SIG-M5 (cell line): ENCODE measurements around the gene PTPN1.

Experiments used
- DNase-seq: peaks from one replicate; lab custom pipeline; 2025; lab: John Stamatoyannopoulos, UW

Gene PTPN1

DNA sequence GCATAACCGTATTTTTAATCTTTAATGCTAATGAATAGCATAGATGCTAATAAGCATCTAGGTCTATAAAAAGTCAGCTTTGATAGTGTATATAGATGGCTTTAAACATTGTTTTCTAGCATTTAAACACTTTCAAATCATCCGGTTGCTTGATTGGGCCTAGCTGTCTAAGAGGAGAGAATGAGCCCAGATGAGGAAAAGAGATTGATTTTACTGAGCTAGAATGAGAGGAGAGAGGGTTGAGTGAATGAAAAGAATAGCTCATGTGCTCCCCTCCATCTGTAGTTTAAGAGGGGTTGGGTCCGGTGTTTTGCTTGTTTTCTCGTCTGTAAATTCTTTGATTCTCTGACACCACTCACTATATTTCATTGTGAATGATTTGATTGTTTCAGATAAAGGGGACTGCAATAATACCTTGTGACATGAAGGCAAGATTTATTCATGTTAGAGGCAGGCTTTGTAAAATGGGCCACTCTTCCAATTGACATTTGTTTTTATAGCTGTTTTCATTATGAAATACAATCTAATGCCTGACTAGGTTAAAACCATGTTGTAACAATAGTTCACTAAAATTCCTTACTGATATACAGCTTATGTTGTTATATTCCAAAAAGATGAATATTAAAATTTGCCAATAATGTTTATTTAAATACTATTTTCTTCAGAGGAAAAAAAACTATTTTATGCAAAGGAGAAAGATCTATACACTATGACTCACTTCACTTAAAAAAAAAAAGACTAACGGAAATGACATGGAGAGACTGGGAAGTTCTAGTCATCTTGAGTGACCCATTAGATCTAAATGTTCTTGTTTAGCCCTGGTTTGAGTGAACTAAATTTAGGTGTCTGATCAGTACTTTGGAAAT, 3.2 kb downstream of the PTPN1 start:
- no peak for DNase-seq

DNA sequence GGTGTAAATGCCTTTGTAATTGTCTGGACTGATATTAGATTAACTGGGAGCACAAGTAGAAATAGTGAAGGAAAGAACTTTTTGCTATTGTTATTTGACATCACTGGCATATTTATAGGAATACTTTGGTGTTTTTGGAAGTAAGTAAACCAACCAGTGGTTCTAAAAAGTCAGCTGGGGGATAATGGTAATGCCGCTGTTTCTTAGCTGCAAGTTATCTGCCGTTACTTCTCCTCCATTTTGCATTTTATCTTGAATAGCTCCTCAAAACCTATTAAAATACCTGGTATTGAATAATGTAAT, 3.8 kb downstream of the PTPN1 start:
- DNase-seq: no peak

DNA sequence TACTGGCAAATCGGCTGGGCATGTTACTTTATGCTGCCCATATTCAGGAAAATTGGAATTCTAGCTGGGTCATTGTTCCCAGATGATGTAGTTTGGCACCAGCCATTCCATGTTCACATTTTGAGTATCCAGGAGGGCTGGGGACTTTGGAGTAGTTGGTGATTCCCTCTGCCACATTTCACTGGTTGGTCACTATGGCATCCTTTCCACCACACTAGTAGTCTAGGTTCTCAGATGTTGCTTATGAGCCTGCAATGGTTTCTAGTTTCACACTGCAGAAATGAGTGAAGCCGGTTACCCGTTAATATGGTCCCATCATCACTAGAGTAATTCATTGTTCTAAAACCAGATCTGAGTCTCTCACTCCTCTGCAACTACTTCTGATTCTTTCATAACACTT, 4.6 kb downstream of the PTPN1 start:
- DNase-seq: no peak

DNA sequence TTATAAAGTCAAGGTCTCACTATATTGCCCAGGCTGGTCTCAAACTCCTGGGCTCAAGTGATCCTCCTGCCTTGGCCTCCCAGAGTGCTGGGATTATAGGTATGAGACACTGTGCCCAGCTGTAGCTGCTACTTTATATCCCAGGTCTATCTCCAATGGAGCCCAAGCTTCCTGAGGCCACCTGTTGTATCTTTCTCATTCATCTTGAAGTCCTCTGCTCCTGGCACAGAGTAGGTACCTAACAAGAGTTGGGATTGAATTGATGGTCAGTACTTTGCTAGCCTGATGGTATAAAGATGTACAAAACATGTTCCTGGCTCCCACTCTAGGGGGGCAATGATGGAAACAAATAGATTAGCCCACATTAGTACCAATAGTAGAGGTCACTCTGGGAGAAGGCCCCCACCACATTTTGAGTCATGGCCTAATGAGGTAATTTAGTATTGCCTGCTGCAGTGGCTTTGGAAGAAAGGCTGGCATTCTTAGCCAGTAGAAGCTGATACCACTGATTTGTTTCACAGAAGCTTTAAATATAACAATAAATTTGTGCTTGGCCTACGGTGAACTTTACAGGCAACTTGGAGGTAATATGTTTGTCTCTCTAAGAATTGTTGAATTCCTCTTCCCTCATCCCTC, 5.4 kb downstream of the PTPN1 start:
- DNase-seq: no peak

DNA sequence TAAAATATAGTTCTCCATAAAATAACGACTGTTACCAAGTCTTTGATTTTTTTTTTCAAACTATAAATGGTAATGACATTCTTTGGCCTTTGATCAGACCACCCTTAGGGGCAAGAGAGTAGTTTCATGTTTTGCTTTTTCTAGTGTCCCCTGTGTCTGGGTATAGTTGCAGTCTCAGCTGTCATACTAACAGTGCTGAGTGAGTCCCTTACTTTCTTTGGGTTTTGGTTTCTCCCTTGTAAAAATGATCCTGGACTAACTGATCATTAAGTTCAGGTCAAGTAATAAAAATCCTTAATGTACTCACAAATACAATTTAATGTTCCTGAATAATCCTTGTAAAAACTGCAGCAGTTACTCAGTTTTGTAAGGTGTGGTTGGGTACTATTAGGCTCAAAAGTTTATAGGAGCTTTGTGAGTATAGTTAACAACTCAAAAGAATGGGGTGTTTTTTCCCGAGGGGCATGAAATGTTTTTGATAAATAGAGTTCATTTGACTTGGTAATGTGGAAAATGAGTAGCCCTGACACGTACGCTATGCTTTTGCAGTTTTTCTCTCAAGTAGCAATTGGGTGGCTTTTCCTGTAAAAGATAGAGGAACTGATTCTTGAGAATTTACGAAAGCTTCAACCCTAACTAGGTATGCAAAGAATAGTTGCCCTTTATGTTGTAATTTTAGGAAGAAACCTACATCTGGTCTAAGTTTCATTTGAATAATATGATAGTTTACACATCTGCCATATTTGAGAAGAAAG, 6.2 kb downstream of the PTPN1 start:
- DNase-seq: peak; percentile 71

DNA sequence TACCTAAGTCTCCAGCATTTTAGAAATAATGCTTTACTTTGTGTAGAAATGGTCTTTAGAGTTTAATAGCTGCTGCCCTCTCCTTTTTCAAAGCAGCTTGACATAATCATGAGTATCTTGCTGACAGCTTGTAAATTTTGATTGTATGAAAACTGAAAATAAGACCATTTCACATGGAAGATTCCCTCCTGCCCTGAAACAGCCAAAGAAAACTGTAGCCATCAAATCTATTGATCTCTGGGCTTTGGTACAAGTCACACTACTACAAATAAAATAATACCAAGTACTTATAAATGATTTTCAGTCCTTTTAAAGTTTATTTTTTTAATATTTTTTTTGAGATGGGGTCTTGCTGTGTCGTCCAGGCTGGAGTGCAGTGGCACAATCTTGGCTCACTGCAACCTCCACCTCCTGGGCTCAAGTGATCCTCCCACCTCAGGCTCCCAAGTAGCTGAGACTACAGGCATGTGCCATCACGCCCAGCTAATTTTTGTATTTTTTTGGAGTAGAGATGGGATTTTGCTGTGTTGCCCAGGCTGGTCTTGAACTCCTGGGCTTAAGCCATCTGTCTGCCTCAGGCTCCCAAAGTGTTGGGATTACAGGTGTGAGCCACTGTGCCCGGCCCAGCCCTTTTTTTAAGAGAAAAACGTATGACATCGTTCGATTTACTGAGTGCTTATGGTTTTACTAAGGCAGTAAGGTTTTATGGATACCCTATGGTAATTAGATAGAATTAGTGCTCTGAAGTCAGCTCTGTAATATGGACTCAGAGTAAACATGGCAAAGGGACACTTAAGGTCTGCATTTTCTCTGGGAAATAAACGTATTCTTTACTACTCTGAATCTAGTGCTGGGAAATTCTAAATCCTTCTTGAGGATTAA, 7.0 kb downstream of the PTPN1 start:
- DNase-seq: no peak

DNA sequence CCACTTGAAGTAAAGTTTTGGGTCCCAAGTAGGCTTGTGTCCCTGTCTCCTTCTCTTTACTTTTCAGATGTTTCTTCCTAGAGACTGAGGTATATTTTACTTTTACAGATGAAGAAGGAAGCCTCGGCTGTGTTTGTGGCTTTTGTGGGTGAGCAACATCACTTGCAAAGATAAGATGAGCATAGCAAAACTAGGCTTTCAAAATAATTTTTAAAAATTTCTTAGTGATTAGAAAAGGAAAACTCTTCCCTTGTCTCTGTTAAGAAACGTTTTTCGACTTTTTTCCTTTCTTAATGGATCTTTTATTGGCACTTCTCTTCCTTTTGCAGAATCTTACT, 7.6 kb downstream of the PTPN1 start:
- DNase-seq: no peak

DNA sequence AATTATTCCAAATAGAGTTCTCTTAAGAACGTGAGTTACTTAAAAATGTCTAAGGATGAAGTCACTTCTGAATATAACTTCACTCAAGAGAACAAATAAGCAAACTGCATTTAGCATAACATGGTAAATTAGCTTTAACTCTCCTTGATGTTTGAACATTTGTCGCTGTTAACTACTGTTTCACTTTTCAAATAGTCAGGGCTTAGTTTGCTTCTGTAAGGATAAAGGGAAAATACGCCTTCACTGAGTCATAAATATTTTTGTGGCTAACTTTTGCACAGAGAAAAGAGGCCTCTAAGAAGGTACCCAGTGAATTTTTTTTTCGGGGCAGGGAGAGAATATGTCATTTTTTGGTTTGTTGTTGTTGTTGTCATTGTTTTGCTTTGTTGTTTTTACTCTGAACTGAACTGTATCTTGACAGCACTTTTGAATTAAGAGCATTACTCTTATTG, 8.1 kb downstream of the PTPN1 start:
- DNase-seq: no peak

DNA sequence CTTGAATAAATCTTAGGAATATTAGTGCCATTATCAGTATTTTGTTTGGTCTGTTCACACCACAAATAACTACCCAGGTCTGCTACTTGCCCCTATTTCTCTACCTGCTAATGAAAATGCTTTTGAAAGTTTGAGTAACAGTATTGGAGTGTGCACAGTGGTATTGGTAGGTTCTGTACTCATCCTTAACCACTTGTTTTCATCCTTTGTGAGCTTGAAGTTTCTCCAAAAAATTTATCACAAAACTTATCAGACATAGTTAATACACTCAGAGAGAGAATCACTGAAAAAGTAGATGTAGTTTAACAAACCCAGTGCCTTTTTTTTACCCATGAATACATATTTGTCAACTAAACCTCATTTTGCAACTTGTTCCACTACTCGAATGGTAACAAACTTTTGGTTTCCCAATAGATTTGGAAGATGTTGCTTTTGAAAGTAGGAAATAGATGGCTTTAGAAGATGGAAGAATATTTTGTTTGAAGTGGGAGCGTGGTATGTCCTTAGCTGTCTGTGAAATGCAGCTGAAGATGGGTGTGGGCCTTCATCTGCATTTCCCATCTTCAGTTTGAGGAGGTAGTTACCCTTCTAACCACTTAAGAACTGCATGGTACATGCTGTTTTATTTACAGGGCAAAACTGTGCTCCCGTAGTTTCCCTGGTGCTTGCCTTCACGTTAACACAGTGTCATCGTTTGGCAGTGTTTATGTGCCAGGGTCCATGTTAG, 9.0 kb downstream of the PTPN1 start:
- no peak for DNase-seq

DNA sequence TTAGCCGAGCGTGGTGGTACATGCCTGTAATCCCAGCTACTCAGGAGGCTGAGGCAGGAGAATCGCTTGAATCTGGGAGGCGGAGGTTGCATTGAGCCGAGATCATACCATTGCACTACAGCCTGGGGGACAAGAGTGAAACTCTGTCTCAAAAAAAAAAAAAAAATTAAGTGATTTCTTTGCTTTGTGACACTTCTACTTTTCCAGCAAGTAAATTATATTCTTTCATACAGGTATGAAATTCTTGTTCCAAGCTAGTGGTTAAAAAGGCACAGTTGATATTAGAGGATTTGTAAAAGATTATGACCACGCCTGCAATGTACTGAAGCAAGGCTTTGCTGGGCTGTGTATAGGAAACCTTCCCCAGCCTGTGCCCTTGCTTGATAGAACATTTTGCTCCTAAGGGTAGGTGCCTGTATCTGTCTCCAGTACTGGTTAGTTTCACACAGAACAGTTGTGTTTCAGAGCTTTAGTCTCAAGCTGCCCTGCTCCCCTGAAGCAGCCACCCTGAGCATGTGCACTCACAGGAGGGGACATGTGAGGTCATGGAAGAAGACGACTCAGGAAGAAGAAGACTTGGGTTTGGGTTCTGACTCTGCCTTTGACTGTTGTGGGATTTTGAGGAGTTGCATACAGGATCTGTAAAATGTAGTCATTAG, 10.2 kb downstream of the PTPN1 start:
- DNase-seq: no peak

DNA sequence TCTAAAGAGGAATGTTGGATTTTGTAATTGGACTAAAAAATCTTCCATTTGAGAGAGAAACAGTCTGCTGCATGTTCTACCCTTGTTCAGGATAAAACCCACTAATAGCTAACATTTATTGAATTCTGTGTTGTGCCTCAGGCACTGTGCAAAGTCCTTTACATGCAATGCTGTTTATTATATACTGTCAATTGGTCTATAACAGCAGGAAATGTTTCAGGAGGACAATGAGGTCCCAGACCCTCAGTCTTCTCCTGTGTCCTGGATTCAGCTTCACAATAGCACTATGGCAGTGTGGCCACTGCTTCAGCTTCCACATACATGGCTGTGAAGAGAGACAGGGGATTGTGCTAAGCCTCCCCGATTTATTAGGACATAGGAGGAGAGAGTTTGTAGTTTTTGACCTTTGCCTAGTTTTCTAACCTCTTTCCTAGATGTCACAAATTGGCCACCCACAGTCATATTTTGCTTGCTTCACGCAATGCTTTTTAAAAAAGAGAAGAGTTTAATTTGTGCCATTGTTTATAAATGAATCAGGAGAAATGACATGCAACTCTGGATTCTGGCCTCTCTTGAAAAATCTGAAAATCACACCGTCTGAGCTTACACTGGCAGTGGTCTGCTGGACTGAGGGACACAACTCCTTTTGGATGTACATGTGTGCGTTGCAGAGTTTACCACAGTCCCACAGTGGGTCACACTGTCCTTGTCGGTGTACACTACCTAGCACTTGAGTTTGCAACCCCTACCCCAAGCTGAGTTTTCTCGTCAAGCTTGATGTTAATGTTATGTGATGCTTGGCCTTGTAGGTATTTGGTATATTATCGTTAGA, 11.3 kb downstream of the PTPN1 start:
- no peak for DNase-seq

DNA sequence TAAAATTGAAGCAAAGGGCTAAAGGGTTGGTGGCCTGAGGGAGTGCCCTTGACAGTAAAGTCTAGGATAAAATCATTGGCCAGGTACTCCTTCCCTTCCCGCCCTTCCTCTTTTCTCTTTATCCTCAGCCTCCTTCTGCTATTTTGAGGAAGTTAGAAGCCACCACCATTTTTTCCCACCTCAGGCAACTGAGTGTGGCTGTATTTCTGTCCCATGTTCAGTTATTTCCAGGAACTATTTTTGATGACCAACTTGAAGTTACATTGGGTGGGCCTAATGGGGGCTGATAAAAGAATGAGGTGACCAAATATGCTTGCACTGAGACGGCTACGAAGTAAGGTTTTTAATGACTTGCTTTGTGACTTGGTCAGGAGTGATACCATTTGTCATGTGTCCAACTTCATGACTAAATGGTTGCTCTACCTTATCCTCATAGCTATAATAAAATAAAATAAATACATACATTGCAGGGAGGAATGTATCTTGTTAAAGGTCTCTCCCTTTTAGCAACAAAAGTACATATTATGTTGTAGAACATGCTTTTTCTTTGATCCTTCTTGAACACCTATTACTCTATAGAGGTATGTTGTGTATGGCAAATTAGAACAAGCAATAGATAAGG, 12.0 kb downstream of the PTPN1 start:
- DNase-seq: no peak

DNA sequence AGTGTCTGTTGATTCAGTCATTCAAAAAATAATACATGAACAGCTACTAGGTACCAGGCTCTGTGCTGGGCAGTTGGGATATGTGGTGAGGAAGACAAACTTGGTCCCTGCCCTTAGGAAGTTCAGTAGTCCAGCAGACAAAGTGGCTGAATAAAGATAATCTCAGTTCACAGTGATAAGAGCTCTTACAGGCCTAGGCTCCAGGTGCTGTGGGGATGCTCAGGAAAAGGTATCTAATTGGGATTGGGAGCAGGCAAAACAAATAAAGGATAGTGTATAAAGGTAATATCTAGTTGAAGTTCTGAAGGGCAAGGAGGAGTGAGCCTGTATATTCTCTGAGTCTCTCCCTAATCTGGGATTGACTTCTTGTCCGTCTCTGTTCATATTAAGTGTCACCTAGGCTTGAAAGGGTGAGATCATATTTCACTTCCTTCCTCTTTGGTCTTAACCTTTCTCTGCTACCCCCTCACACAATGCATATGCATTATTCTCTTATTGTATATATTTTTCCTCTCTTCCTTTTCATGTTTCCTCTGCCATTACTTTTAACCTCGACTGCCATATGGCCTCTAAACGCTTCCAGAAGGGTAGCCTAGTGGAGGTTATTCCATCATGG, 13.5 kb downstream of the PTPN1 start:
- no peak for DNase-seq

DNA sequence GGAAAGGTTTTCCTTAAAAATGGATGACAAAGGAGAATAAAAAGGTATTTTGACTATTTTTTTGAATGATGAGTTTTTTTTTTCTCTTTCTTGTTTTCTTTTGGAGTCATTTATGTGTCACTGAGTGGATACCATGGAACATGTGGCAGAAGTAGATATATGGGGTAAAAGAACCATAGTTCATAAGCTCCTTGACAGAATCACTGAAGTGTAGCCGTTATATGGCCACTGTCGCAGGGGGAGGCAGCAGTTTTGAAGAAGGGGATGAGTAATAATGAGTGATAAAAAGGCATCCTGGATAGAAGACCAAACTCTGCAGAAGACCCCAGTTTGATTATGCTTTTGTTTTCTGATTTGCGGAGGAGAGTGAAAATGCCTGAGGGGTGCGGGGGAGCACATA, 15.5 kb downstream of the PTPN1 start:
- DNase-seq: no peak

DNA sequence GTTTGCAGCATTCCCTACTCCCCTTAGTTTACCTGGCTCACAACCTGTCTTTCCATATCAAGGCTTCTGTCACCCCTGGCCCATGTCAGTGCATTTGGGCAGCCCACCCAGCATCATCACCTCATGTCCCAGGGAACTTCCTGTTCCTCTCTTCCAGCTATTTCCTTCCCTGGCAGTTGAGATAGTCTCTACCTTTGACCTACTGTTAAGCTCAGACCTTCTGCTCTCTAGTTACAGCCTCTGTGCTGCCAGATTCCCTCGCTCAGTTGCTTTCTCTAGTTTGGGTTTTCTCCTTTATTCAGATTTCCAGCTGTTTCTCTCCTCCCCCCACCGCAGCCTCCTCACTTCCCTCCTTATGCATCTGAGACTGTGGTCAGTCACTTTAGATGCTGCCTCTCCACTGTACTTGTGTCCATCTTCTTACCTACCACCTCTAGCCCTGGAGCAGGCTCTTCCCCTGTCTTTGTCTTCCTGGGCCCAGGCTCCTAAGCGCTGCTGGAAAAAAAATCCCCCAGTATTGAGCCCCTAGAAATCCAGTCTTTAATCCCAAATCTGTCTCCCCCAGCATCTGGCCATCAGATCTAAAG, 16.3 kb downstream of the PTPN1 start:
- DNase-seq: no peak

DNA sequence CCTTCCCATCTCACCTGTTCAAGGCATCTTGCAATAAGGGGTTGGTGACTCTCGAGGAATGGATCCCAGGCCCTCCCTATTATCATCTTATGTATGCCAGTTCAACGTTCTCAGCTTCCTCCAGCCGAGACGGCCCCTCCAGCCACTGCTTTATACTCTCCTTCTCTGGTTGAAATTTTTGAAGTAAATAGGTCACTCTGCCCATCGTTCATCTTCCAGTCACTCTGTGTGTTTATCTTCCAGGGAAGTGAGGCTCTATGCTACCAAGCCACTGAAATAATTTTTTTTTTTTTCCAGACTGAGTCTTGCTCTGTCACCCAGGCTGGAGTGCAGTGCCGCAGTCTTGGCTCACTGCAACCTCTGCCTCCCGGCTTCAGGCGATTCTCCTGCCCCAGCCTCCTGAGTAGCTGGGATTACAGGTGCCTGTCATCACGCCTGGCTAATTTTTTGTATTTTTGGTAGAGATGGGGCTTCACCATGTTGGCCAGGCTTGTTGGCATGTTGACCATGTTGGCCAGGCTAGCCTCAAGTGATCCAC, 17.0 kb downstream of the PTPN1 start:
- no peak for DNase-seq

DNA sequence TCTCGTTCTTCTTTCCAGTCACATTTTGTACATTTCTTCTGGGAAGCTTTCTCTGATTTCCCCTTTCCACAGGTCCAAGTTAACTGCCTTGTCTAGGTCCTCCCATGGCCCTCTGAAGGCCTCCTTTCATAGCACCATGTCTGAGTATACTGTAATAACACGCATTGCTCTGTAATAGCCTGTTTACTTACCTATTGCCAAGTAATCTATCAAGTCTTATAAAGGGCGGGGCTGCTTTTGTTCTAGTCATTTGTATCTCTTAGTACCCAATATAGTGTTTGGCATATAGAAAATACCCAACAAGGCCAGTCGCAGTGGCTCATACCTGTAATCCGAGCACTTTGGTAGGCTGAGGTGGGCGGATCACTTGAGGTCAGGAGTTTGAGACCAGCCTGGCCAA, 17.9 kb downstream of the PTPN1 start:
- DNase-seq: no peak

DNA sequence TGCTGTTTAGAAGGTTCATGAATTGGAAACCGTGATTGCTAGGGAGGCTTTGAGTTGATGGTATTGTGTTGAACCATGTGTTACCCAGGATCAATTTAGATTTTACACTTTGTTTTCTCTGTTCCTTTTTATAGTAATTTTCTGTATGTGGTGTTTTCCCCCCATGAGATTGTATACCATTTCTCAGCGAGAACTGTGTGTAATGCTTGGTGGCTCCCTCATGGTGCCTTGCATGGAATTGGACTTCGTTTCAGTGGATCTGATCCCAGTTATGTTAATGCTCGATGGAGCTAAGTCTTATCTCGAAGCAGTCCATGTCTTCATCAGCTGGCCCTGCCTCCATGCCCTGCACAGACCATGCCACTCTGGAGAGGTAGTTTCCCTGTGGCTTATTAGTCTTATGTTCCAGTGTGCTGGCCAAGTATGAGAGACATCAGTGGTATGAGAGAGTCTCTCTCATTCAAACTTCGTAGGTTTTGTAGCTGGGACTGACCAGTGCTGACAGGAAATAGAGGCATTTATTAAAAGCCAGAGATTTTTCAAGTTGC, 18.7 kb downstream of the PTPN1 start:
- DNase-seq: no peak
